Suprapubic skin (tissue), 4 donors: ENCODE results near the gene PRDM10. TPM values are rescaled to one million over a fixed set of nuclear protein-coding genes. Genes with fewer than 3 reads are reported as not detected.
"Not testable (repeated sequence)": the region's sequence is repeated elsewhere in the genome, so short reads cannot be mapped to it uniquely, and the experiment has no call there.

Experiments
- DNase-seq, 2 donors: peaks; one replicate each; pipeline ENCODE4 v3.0.0-alpha.2; 2019; ENCODE audit warnings: low spot score in 2 of 2
- H3K27ac ChIP-seq: fragments of 200-600 bp; sonication (generic); one replicate; pipeline ENCODE4 v1.5.1; 2019
- H3K27me3 ChIP-seq: fragments of 200-600 bp; sonication (generic); one replicate; pipeline ENCODE4 v1.5.1; 2019
- H3K36me3 ChIP-seq: fragments of 200-600 bp; sonication (generic); one replicate; pipeline ENCODE4 v1.5.1; 2019
- H3K4me1 ChIP-seq: fragments of 200-600 bp; sonication (generic); one replicate; pipeline ENCODE4 v1.5.1; 2019
- H3K4me3 ChIP-seq: fragments of 200-600 bp; sonication (generic); one replicate; pipeline ENCODE4 v1.5.1; 2019; ENCODE audit warnings: mild to moderate bottlenecking
- H3K9me3 ChIP-seq: fragments of 200-600 bp; sonication (generic); one replicate; pipeline ENCODE4 v1.5.1; 2019
- CTCF ChIP-seq, 2 donors: fragments of 200-600 bp in 1 of 2; fragments of 450-650 bp in 1 of 2; sonication (generic) in 1 of 2; IDR thresholded peaks; one replicate each; pipeline ENCODE4 v1.5.1; 2016 to 2019; ENCODE audit warnings: antibody characterized with exemption in 2 of 2, mild to moderate bottlenecking in 1 of 2, moderate library complexity in 1 of 2
- EP300 ChIP-seq: sonication (generic); formaldehyde crosslinking; IDR thresholded peaks from one replicate; pipeline ENCODE4 v1.6.1; 2017; ENCODE audit warnings: antibody characterized with exemption
- POLR2A ChIP-seq, 2 donors: fragments of 450-650 bp; IDR thresholded peaks; one replicate each; pipeline ENCODE4 v1.6.1; 2017; ENCODE audit warnings: antibody characterized with exemption in 2 of 2, mild to moderate bottlenecking in 2 of 2, moderate library complexity in 2 of 2
- POLR2AphosphoS5 ChIP-seq, 3 donors: sonication (generic); formaldehyde crosslinking; IDR thresholded peaks; one replicate each; pipeline ENCODE4 v1.6.1; 2017; ENCODE audit warnings: antibody characterized with exemption in 3 of 3
- WGBS: methylation state at CpG from one replicate; pipeline ENCODE4 v1.1.5; 2018; 5-methylcytosine and 5-hydroxymethylcytosine counted together
- total RNA-seq, 4 donors: library from RNA; depleted of rRNA; stranded (reverse); fragments of >200 nt; gene quantifications; one replicate each; pipeline ENCODE4 v1.1.0, GENCODE V29; 2016

Gene PRDM10
- total RNA-seq, 4 donors from 2014 or later = 11.4 to 49.8 (median 13.4) TPM

DNA sequence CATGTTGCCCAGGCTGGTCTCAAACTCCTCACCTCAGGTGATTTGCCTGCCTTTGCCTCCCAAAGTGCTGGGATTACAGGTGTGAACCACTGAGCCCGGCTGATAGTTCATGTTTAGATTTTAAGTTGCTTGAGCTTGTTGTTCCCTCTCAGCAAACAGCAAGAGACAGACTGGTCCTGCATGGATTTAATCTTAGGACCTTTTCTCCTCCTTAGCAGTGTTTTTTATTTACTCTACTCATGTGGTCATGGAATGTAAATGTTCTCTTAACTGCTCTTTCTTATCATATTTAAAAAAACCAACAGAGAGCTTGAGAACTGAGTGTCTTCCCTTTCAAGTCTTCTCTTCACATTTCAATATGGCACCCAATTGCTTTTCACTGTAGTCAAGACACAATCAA, 22.7 kb upstream of the PRDM10 start:
- Histone ChIP-seq H3K9me3 (no peaks in the 10 kb centered on the region), H3K27me3 (no peaks in the 10 kb centered on the region), H3K4me3 (no peak overlapping the region), H3K36me3 (no peaks in the 10 kb centered on the region), H3K27ac (no peak overlapping the region), H3K4me1 (peaks cover 8% of the 10 kb centered on the region)
- no peak for TF ChIP-seq POLR2A (IDR thresholded peaks at IDR 0.05)
- TF ChIP-seq CTCF (IDR thresholded peaks at IDR 0.05) = no peak
- TF ChIP-seq POLR2AphosphoS5 (IDR thresholded peaks at IDR 0.05) = no peak
- TF ChIP-seq EP300 = no peak
- 92% methylated on average over 1 of the region's 1 CpG for WGBS
- DNase-seq = no peak

DNA sequence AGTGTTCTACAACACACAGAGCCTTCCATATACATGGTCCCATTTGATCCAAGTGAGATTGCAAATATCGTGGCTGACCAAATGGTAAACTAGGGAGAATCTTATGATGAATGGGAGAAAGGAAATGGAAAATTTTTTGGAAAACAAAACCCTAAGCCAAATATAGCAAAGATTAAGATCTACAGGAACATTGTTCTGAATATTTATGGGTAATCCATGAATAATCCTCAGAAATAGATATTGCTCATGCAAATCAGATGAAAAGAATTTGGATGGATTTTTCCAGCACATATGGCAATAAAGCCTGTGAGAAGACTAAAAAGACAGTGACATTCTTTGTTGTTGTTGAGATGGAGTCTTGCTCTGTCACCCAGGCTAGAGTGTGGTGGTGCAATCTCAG, 21.7 kb upstream of the PRDM10 start:
- 55% methylated on average over 1 of the region's 1 CpG for WGBS
- H3K9me3 ChIP-seq = no peaks in the 10 kb centered on the region

DNA sequence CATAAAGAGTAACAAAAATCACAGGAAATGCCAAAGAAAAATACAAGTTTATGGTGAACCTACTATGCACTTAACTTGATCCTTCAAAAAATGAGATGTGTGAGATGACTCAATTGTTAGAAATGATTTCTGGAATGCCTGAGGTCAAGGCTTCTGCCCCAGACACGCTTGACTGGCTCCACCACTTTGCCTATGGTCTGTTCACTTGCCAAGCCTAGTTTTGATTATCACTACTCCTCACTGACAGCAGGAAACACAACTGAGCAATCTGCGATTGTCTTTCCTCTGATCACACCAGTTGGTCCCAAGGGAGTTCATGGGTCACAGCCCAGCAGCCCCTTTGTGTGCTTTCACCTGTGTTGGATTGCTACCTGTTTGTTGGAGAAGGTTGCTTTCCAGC, 20.6 kb upstream of the PRDM10 start:
- Histone ChIP-seq H3K36me3 (no peaks in the 10 kb centered on the region), H3K27ac (no peak overlapping the region), H3K27me3 (no peaks in the 10 kb centered on the region), H3K9me3 (no peaks in the 10 kb centered on the region), H3K4me3 (no peak overlapping the region), H3K4me1 (peaks cover 8% of the 10 kb centered on the region)
- no peak for DNase-seq
- TF ChIP-seq POLR2AphosphoS5 (IDR thresholded peaks at IDR 0.05) = no peak
- no peak for TF ChIP-seq POLR2A (IDR thresholded peaks at IDR 0.05)
- TF ChIP-seq CTCF (IDR thresholded peaks at IDR 0.05) = no peak
- TF ChIP-seq EP300 = no peak
- 30% methylated on average over 2 of the region's 2 CpGs for whole genome bisulfite sequencing

More for the DNA sequence above, 21.7 kb upstream of the PRDM10 start:
- peaks cover 8% of the 10 kb centered on the region for H3K4me1 ChIP-seq
- H3K36me3 ChIP-seq = no peaks in the 10 kb centered on the region
- TF ChIP-seq CTCF (IDR thresholded peaks at IDR 0.05) = no peak
- no peak for TF ChIP-seq POLR2A (IDR thresholded peaks at IDR 0.05)
- no peak for TF ChIP-seq EP300
- no peak for TF ChIP-seq POLR2AphosphoS5 (IDR thresholded peaks at IDR 0.05)
- no peak overlapping the region for H3K27ac ChIP-seq
- no peaks in the 10 kb centered on the region for H3K27me3 ChIP-seq
- no peak for DNase-seq
- no peak overlapping the region for H3K4me3 ChIP-seq

DNA sequence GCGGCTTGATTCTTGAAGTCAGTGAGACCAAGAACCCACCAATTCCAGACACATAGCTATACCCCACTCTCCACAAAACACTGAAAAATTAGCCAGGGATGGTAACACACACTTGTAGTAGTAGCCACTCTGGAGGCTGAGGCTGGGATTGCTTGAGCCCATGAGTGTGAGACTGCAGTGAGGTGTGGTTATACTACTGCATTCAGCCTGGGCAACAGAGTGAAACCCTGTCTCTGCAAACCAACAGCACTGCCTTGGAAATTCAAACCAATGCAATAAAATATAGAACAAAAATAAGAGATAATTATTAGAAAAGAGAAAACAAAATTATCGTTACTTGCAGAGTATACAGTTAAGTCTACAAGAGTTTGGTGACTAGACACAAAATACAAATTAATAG, 20.2 kb upstream of the PRDM10 start:
- whole genome bisulfite sequencing = 88% methylated on average over 2 of the region's 2 CpGs
- no peaks in the 10 kb centered on the region for H3K36me3 ChIP-seq
- no peaks in the 10 kb centered on the region for H3K27me3 ChIP-seq
- no peaks in the 10 kb centered on the region for H3K9me3 ChIP-seq
- no peak overlapping the region for H3K27ac ChIP-seq
- no peak for DNase-seq
- no peak for TF ChIP-seq POLR2AphosphoS5 (IDR thresholded peaks at IDR 0.05)
- no peak for TF ChIP-seq POLR2A (IDR thresholded peaks at IDR 0.05)
- TF ChIP-seq CTCF (IDR thresholded peaks at IDR 0.05) = no peak
- TF ChIP-seq EP300 = no peak
- peaks cover 8% of the 10 kb centered on the region for H3K4me1 ChIP-seq
- no peak overlapping the region for H3K4me3 ChIP-seq

DNA sequence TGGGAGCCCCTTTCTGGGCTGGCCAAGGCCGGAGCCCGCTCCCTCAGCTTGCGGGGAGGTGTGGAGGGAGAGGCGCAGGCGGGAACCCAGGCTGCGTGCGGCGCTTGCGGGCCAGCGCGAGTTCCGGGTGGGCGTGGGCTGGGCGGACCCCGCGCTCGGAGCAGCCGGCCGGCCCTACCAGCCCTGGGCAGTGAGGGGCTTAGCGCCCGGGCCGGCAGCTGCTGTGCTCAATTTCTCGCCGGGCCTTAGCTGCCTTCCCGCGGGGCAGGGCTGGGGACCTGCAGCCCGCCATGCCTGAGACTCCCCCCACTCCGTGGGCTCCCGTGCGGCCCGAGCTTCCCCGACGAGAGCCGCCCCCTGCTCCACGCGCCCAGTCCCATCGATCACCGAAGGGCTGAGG, 19.0 kb upstream of the PRDM10 start:
- H3K9me3 ChIP-seq, DNase-seq, H3K27ac ChIP-seq, H3K4me3 ChIP-seq, H3K4me1 ChIP-seq, H3K27me3 ChIP-seq, H3K36me3 ChIP-seq: not testable (repeated sequence)
- no CpG with 5 or more reads among the region's 38 CpGs for WGBS

GRCh38 chr11:130020323-130020722, 17.7 kb upstream of the PRDM10 start:
- DNase-seq = no peak
- H3K36me3 ChIP-seq = no peaks in the 10 kb centered on the region
- H3K9me3 ChIP-seq = no peaks in the 10 kb centered on the region
- no peaks in the 10 kb centered on the region for H3K27me3 ChIP-seq
- H3K4me3 ChIP-seq = no peak overlapping the region
- TF ChIP-seq EP300 = no peak
- TF ChIP-seq POLR2A (IDR thresholded peaks at IDR 0.05) = no peak
- TF ChIP-seq CTCF (IDR thresholded peaks at IDR 0.05) = no peak
- no peak for TF ChIP-seq POLR2AphosphoS5 (IDR thresholded peaks at IDR 0.05)
- peaks cover 8% of the 10 kb centered on the region for H3K4me1 ChIP-seq
- 82% methylated on average over 4 of the region's 4 CpGs for WGBS
- H3K27ac ChIP-seq = no peak overlapping the region

- 86% methylated on average over 3 of the region's 3 CpGs for WGBS
- not testable (repeated sequence) for H3K4me1 ChIP-seq, DNase-seq
Measured at GRCh38 chr11:130015846-130016245, 13.2 kb upstream of the PRDM10 start.

More at GRCh38 chr11:130015846-130016245, 13.2 kb upstream of the PRDM10 start:
- H3K4me3 ChIP-seq, H3K27ac ChIP-seq, H3K27me3 ChIP-seq, H3K9me3 ChIP-seq, H3K36me3 ChIP-seq: not testable (repeated sequence)
